Sigmoid colon (tissue), 4 donors: ENCODE data around the gene PTPN9.

Experiments used
- POLR2A ChIP-seq, 2 donors: fragments of 450-650 bp; IDR thresholded peaks; one replicate each; pipeline ENCODE4 v1.6.1; 2016; ENCODE audit warnings: antibody characterized with exemption in 2 of 2, mild to moderate bottlenecking in 2 of 2, moderate library complexity in 2 of 2
- POLR2AphosphoS5 ChIP-seq, 4 donors: sonication (generic); formaldehyde crosslinking; IDR thresholded peaks; one replicate each; pipeline ENCODE4 v1.6.1; 2017; ENCODE audit warnings: antibody characterized with exemption in 4 of 4
- TF ChIP-seq, protein P1 (sequence below), 4 experiments: fragments of 450-650 bp in 3 of 4; fragments of 200-600 bp in 1 of 4; IDR thresholded peaks; one replicate each; pipeline ENCODE4 v1.5.1; 2016 to 2019; ENCODE audit warnings: antibody characterized with exemption in 4 of 4, mild to moderate bottlenecking in 3 of 4, moderate library complexity in 2 of 4

DNA sequence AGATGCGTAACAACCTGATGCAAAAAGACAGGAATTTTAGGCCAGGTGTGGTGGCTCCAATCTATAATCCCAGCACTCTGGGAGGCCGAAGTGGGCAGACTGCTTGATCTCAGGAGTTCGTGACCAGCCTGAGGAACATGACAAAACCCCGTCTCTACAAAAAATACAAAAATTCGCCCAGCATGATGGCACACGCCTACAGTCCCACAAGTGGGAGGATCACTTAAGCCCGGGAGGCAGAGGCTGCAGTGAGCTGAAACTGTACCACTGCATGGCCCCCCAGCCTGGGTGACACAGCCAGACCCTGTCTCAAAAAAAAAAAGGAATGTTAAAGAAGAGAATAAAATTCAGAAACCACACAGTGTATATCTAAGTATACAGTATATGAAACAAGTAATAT, 40.7 kb downstream of the PTPN9 start:
- no peak for TF ChIP-seq POLR2A (IDR thresholded peaks at IDR 0.05)
- TF ChIP-seq, protein P1, sequence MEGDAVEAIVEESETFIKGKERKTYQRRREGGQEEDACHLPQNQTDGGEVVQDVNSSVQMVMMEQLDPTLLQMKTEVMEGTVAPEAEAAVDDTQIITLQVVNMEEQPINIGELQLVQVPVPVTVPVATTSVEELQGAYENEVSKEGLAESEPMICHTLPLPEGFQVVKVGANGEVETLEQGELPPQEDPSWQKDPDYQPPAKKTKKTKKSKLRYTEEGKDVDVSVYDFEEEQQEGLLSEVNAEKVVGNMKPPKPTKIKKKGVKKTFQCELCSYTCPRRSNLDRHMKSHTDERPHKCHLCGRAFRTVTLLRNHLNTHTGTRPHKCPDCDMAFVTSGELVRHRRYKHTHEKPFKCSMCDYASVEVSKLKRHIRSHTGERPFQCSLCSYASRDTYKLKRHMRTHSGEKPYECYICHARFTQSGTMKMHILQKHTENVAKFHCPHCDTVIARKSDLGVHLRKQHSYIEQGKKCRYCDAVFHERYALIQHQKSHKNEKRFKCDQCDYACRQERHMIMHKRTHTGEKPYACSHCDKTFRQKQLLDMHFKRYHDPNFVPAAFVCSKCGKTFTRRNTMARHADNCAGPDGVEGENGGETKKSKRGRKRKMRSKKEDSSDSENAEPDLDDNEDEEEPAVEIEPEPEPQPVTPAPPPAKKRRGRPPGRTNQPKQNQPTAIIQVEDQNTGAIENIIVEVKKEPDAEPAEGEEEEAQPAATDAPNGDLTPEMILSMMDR (IDR thresholded peaks at IDR 0.05) = no peak
- TF ChIP-seq POLR2AphosphoS5 (IDR thresholded peaks at IDR 0.05) = no peak
